Measurements from ENCODE around the gene PTPRG. TPM values are rescaled to one million over a fixed set of nuclear protein-coding genes. Genes with fewer than 3 reads are reported as not detected.

The PTPRG gene
- total and polyA plus RNA-seq, 10 of the 15 experiments (the other 5 are each of a cell fraction or from before 2014, with no cell fraction given): 0.29 to 20.7 (median 1.4) TPM

GRCh38 chr3:62046326-62046725 lies 485.0 kb downstream of the PTPRG start (continued):
- no peak for TF ChIP-seq CTCF (IDR thresholded peaks at IDR 0.05 in 2 of 3, conservative IDR thresholded peaks at IDR 0.05 in 1 of 3; ENCODE audit: control insufficient read depth in 2 of 3, extremely low read depth in 1 of 3, insufficient read depth in 1 of 3, low read depth in 3 of 3, low read length in 3 of 3)
- no peak for TF ChIP-seq IKZF1 (conservative IDR thresholded peaks at IDR 0.05)

GRCh38 chr3:62048577-62048976 lies 487.2 kb downstream of the PTPRG start:
- in situ Hi-C loops (cut with MboI): no loop called here
- TF ChIP-seq WRNIP1 (IDR thresholded peaks at IDR 0.05; ENCODE audit: borderline replicate concordance, low read depth, low read length) (no peak), IKZF1 (conservative IDR thresholded peaks at IDR 0.05) (no peak), NFYA (IDR thresholded peaks at IDR 0.05; ENCODE audit: borderline replicate concordance, low read depth, low read length) (no peak), ZNF384 (IDR thresholded peaks at IDR 0.05; ENCODE audit: borderline replicate concordance, low read depth, low read length) (no peak), REST (IDR thresholded peaks at IDR 0.05; ENCODE audit: low read depth, low read length) (no peak), EGR1 (IDR thresholded peaks at IDR 0.05; ENCODE audit: borderline replicate concordance in 1 of 2, low read depth in 2 of 2, low read length in 2 of 2) (no peak), NFXL1 (IDR thresholded peaks at IDR 0.05; ENCODE audit: borderline replicate concordance) (no peak), PBX3 (IDR thresholded peaks at IDR 0.05; ENCODE audit: insufficient replicate concordance, low read depth, low read length) (no peak), PAX8 (IDR thresholded peaks at IDR 0.05) (no peak), ETV6 (conservative IDR thresholded peaks at IDR 0.05 in 1 of 2, IDR thresholded peaks at IDR 0.05 in 1 of 2; ENCODE audit: borderline replicate concordance in 1 of 2, low read depth in 1 of 2) (no peak), ZBTB33 (IDR thresholded peaks at IDR 0.05) (no peak), SREBF1 (IDR thresholded peaks at IDR 0.05; ENCODE audit: low read length) (no peak)

More at GRCh38 chr3:62048577-62048976, 487.2 kb downstream of the PTPRG start:
- Histone ChIP-seq H3K4me1 (ENCODE audit: control insufficient read depth, insufficient read depth, low read length) (no peaks in the 10 kb centered on the region), H3K79me2 (ENCODE audit: control insufficient read depth, insufficient read depth, low read length) (no peaks in the 10 kb centered on the region), H3K27me3 (replicated peaks in 1 of 2; ENCODE audit: control insufficient read depth in 2 of 2, insufficient read depth in 2 of 2, low read length in 1 of 2) (no peaks in the 10 kb centered on the region; a peak in 1 of 4 replicates), H3K27ac (ENCODE audit: control insufficient read depth, insufficient read depth) (no peak overlapping the region), H3K9ac (ENCODE audit: control insufficient read depth, insufficient read depth, low read length) (no peak overlapping the region), H3K36me3 (ENCODE audit: control insufficient read depth in 2 of 2, insufficient read depth in 2 of 2, low read length in 1 of 2) (no peaks in the 10 kb centered on the region), H3K4me2 (ENCODE audit: control insufficient read depth, insufficient read depth) (no peak overlapping the region), H3K9me3 (replicated peaks; ENCODE audit: control insufficient read depth, insufficient read depth, low read length) (no peaks in the 10 kb centered on the region), H3K4me3 (no peak overlapping the region), H2AFZ (ENCODE audit: control insufficient read depth, low read depth, low read length) (no peak overlapping the region), H4K20me1 (ENCODE audit: control insufficient read depth, insufficient read depth) (no peaks in the 10 kb centered on the region)
- ChIA-PET SMC1A (ENCODE audit: uncharacterized antibody, unreplicated experiment) (interaction anchor here (2.8 kb wide), 1 partner anchor 191 kb away, joined by 8 read pairs; no protein-coding TSS in a partner anchor), CTCF (interaction anchor here (0.9 kb wide), 1 partner anchor 139 kb away, joined by 3 read pairs; no protein-coding TSS in a partner anchor), RAD21 (ENCODE audit: unreplicated experiment) (no interaction called here), POLR2A (interaction anchor here (1.7 kb wide), 1 partner anchor 10 kb away, joined by 3 read pairs; no protein-coding TSS in a partner anchor)
- intact Hi-C loops (cut with micrococcal nuclease; ENCODE audit: unreplicated experiment): no loop called here
- WGBS (ENCODE audit: insufficient coverage, insufficient replicate concordance, low lambda C conversion rate, missing lambda C conversion rate): 7% methylated on average over 3 of the region's 3 CpGs
- BruUV-seq (replicated peaks): no TSS peak
- no peak for ATAC-seq
- no peak for FAIRE-seq
- DNase-seq (ENCODE audit: low read depth, low spot score): no peak
